SK-N-SH (cell line): ENCODE data around the gene KMT2C. TPM values are rescaled to one million over a fixed set of nuclear protein-coding genes. Genes with fewer than 3 reads are reported as not detected.

Source experiments
- CTCF ChIA-PET: fragments of 300-600, 350-600 bp; formaldehyde crosslinking; extraction: SDS; loops from one replicate; lab custom pipeline; 2021; lab: Yijun Ruan, JAX
- POLR2A ChIA-PET: fragments of 350-600 bp; sonication (Branson Sonifier 250); formaldehyde crosslinking; extraction: SDS; loops from one replicate; lab custom pipeline; 2020; ENCODE audit warnings: antibody characterized with exemption, inconsistent platforms; lab: Yijun Ruan, JAX
- DNase-seq: peaks from one replicate; pipeline ENCODE4 v3.0.0; 2012
- H2AFZ ChIP-seq: fragments of 200-600 bp; sonication (generic); 2 replicates; pipeline ENCODE4 v1.8.1; 2016; ENCODE audit warnings: antibody characterized with exemption, mild to moderate bottlenecking, low read depth
- H3F3A ChIP-seq: fragments of 200-600 bp; sonication (generic); replicated peaks from 2 replicates; pipeline ENCODE3; 2016; ENCODE audit warnings: antibody characterized with exemption, mild to moderate bottlenecking; ENCODE audit not compliant: insufficient read depth
- H3K27ac ChIP-seq, 2 experiments: fragments of 200-500 bp in 1 of 2; fragments of 200-600 bp in 1 of 2; sonication (Bioruptor generic) in 1 of 2; sonication (generic), shearing (Covaris generic) in 1 of 2; 2 replicates each; pipeline versions ENCODE4 v1.5.1 to v1.6.1; 2014 to 2016; ENCODE audit warnings: low read depth in 2 of 2, inconsistent platforms in 1 of 2, low read length in 1 of 2, mild to moderate bottlenecking in 1 of 2, mixed read lengths in 1 of 2
- H3K27me3 ChIP-seq: fragments of 200-600 bp; sonication (generic), shearing (Covaris generic); 2 replicates; pipeline ENCODE4 v1.6.1; 2016; ENCODE audit warnings: mixed run types; ENCODE audit not compliant: insufficient read depth
- H3K36me3 ChIP-seq, 2 experiments: fragments of 200-500 bp in 1 of 2; fragments of 200-600 bp in 1 of 2; sonication (Bioruptor generic) in 1 of 2; sonication (generic) in 1 of 2; replicated peaks in 1 of 2; 2 replicates each; pipeline versions ENCODE3 to v1.5.1; 2014 to 2016; ENCODE audit warnings: low read length in 1 of 2, mild to moderate bottlenecking in 1 of 2; ENCODE audit not compliant: insufficient read depth in 2 of 2, control insufficient read depth in 1 of 2
- H3K4me1 ChIP-seq, 2 experiments: fragments of 200-500 bp in 1 of 2; fragments of 200-600 bp in 1 of 2; sonication (Bioruptor generic) in 1 of 2; sonication (generic), shearing (Covaris generic) in 1 of 2; 2 replicates each; pipeline versions ENCODE4 v1.5.1 to v1.6.1; 2014 to 2016; ENCODE audit warnings: low read depth in 1 of 2, low read length in 1 of 2, mixed run types in 1 of 2; ENCODE audit not compliant: insufficient read depth in 2 of 2, control insufficient read depth in 1 of 2
- H3K4me2 ChIP-seq: fragments of 200-600 bp; sonication (generic), shearing (Covaris generic); 2 replicates; pipeline ENCODE4 v1.6.1; 2017; ENCODE audit warnings: mixed run types
- H3K4me3 ChIP-seq, 2 experiments: fragments of 200-500 bp in 1 of 2; fragments of 200-600 bp in 1 of 2; sonication (Bioruptor generic) in 1 of 2; sonication (generic), shearing (Covaris generic) in 1 of 2; 2 replicates each; pipeline versions ENCODE4 v1.5.1 to v1.8.1; 2014 to 2016; ENCODE audit warnings: low read depth in 2 of 2, inconsistent platforms in 1 of 2, low read length in 1 of 2, mild to moderate bottlenecking in 1 of 2, mixed read lengths in 1 of 2, moderate library complexity in 1 of 2
- H3K79me2 ChIP-seq: fragments of 200-600 bp; sonication (generic); 2 replicates; pipeline ENCODE4 v1.8.1; 2017; ENCODE audit warnings: mild to moderate bottlenecking; ENCODE audit not compliant: insufficient read depth
- H3K9ac ChIP-seq: fragments of 200-600 bp; sonication (generic); 2 replicates; pipeline ENCODE4 v1.6.1; 2017; ENCODE audit warnings: mixed run types
- H3K9me2 ChIP-seq: fragments of 200-600 bp; sonication (generic); 2 replicates; pipeline ENCODE4 v1.6.1; 2017; ENCODE audit warnings: mixed run types
- H3K9me3 ChIP-seq: fragments of 200-600 bp; sonication (generic); 2 replicates; pipeline ENCODE4 v1.6.1; 2017; ENCODE audit warnings: mixed run types, mild to moderate bottlenecking, moderate library complexity
- H4K20me1 ChIP-seq: fragments of 200-600 bp; sonication (generic); 2 replicates; pipeline ENCODE4 v1.6.1; 2017; ENCODE audit warnings: mild to moderate bottlenecking, mixed run types; ENCODE audit not compliant: insufficient read depth
- CHD2 ChIP-seq: fragments of 150-350 bp; IDR thresholded peaks from 2 replicates; pipeline ENCODE4 v1.6.1; 2018; ENCODE audit warnings: low read length; ENCODE audit not compliant: partially characterized antibody
- ELF1 ChIP-seq: IDR thresholded peaks from 2 replicates; pipeline ENCODE4 v1.4.0; 2012
- EZH2phosphoT487 ChIP-seq: fragments of 200-600 bp; sonication (generic); IDR thresholded peaks from 2 replicates; pipeline ENCODE4 v1.6.1; 2017; ENCODE audit warnings: low read depth, mixed run types, mild to moderate bottlenecking, antibody characterized with exemption, moderate library complexity, borderline replicate concordance
- FOSL2 ChIP-seq: IDR thresholded peaks from 2 replicates; pipeline ENCODE4 v1.4.0; 2012; ENCODE audit warnings: low read depth, mild to moderate bottlenecking, moderate library complexity, borderline replicate concordance
- FOXM1 ChIP-seq: IDR thresholded peaks from 2 replicates; pipeline ENCODE4 v1.4.0; 2012; ENCODE audit warnings: low read depth, mild to moderate bottlenecking
- GABPA ChIP-seq: IDR thresholded peaks from 2 replicates; pipeline ENCODE4 v1.4.0; 2012; ENCODE audit warnings: low read depth, mild to moderate bottlenecking
- MEF2A ChIP-seq: IDR thresholded peaks from 2 replicates; pipeline ENCODE4 v1.4.0; 2012; ENCODE audit warnings: low read depth, borderline replicate concordance
- POLR2AphosphoS5 ChIP-seq: IDR thresholded peaks from 2 replicates; pipeline ENCODE4 v1.6.1; 2012; ENCODE audit warnings: low read depth, low read length
- RAD21 ChIP-seq: IDR thresholded peaks from 2 replicates; pipeline ENCODE4 v1.6.1; 2012; ENCODE audit warnings: mild to moderate bottlenecking, low read length
- RCOR1 ChIP-seq: fragments of 150-350 bp; IDR thresholded peaks from 2 replicates; pipeline ENCODE4 v1.6.1; 2017; ENCODE audit warnings: antibody characterized with exemption, low read length
- RFX5 ChIP-seq: IDR thresholded peaks from 2 replicates; pipeline ENCODE4 v1.6.1; 2012; ENCODE audit warnings: mild to moderate bottlenecking, improper control_type of control experiment, low read length
- TAF1 ChIP-seq: IDR thresholded peaks from 2 replicates; pipeline ENCODE4 v1.6.1; 2012; ENCODE audit warnings: low read depth, mild to moderate bottlenecking, low read length, moderate library complexity, borderline replicate concordance
- WGBS: methylation state at CpG from one replicate; pipeline ENCODE4 v1.1.6; 2017; ENCODE audit warnings: low lambda C conversion rate; 5-methylcytosine and 5-hydroxymethylcytosine counted together
- polyA plus RNA-seq, 3 experiments: library from polyadenylated mRNA; depleted of rRNA; stranded (reverse); fragments of >200 nt; gene quantifications; 2 replicates each; pipeline ENCODE4 v1.2.3, GENCODE V29; 2012
- TF ChIP-seq, protein P1 (sequence below): IDR thresholded peaks from 2 replicates; pipeline ENCODE4 v1.6.1; 2012; ENCODE audit warnings: mild to moderate bottlenecking, low read depth, low read length, moderate library complexity
- TF ChIP-seq, protein P2 (sequence below): fragments of 150-350 bp; IDR thresholded peaks from 2 replicates; pipeline ENCODE4 v1.6.1; 2017; ENCODE audit warnings: antibody characterized with exemption, low read length, low read depth, borderline replicate concordance
- TF ChIP-seq, protein P3 (sequence below): fragments of 200-600 bp; sonication (generic); IDR thresholded peaks from 2 replicates; pipeline ENCODE4 v1.6.1; 2017; ENCODE audit warnings: antibody characterized with exemption, mild to moderate bottlenecking, moderate library complexity

The KMT2C gene
- polyA plus RNA-seq, 1 of the 3 experiments (the other 2 are of a cell fraction), result 8.0 TPM

DNA sequence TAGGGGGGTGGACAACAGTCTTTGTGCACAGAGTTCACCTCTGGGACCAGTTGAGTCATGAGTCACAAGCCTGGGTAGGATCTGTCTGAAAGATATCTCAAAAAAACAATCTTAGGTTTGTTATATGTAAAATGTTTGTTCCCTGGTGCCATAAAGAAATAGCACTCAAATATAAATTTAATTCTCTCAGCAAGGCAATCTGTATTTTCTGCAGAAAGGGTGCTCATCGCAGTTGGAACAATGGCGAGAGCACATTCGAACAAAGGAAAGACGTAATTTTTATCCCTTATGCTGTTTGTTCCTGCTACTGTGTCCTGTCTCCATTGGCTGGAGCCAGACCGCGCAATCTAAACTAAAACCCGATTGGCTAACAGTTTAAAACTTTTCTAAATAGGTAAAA, 346.6 kb downstream of the KMT2C start:
- Histone ChIP-seq H3K27ac (no peak overlapping the region), H3K4me1 (no peaks in the 10 kb centered on the region), H3K79me2 (no peaks in the 10 kb centered on the region; the same call in 1 of the 2 replicates), H3K9ac (no peak overlapping the region), H3F3A (no peaks in the 10 kb centered on the region), H3K9me3 (peaks cover 17% of the 10 kb centered on the region; the same call in 1 of the 2 replicates), H3K9me2 (no peaks in the 10 kb centered on the region), H2AFZ (no peak overlapping the region), H3K27me3 (no peaks in the 10 kb centered on the region), H4K20me1 (no peaks in the 10 kb centered on the region), H3K4me2 (no peak overlapping the region), H3K36me3 (peaks cover under 1 to 13% of the 10 kb centered on the region in 2 experiments), H3K4me3 (no peak overlapping the region; a peak in 1 of 4 replicates)
- 94% methylated on average over 7 of the region's 7 CpGs for WGBS
- TF ChIP-seq FOXM1 (no peak), MEF2A (no peak), RCOR1 (no peak), TAF1 (no peak), RAD21 (no peak), FOSL2 (no peak)
- TF ChIP-seq, protein P1, sequence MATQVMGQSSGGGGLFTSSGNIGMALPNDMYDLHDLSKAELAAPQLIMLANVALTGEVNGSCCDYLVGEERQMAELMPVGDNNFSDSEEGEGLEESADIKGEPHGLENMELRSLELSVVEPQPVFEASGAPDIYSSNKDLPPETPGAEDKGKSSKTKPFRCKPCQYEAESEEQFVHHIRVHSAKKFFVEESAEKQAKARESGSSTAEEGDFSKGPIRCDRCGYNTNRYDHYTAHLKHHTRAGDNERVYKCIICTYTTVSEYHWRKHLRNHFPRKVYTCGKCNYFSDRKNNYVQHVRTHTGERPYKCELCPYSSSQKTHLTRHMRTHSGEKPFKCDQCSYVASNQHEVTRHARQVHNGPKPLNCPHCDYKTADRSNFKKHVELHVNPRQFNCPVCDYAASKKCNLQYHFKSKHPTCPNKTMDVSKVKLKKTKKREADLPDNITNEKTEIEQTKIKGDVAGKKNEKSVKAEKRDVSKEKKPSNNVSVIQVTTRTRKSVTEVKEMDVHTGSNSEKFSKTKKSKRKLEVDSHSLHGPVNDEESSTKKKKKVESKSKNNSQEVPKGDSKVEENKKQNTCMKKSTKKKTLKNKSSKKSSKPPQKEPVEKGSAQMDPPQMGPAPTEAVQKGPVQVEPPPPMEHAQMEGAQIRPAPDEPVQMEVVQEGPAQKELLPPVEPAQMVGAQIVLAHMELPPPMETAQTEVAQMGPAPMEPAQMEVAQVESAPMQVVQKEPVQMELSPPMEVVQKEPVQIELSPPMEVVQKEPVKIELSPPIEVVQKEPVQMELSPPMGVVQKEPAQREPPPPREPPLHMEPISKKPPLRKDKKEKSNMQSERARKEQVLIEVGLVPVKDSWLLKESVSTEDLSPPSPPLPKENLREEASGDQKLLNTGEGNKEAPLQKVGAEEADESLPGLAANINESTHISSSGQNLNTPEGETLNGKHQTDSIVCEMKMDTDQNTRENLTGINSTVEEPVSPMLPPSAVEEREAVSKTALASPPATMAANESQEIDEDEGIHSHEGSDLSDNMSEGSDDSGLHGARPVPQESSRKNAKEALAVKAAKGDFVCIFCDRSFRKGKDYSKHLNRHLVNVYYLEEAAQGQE, result no peak
- TF ChIP-seq, protein P2, sequence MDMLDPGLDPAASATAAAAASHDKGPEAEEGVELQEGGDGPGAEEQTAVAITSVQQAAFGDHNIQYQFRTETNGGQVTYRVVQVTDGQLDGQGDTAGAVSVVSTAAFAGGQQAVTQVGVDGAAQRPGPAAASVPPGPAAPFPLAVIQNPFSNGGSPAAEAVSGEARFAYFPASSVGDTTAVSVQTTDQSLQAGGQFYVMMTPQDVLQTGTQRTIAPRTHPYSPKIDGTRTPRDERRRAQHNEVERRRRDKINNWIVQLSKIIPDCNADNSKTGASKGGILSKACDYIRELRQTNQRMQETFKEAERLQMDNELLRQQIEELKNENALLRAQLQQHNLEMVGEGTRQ, result no peak
- no peak for DNase-seq
- ChIA-PET POLR2A (no interaction called here), CTCF (no interaction called here)

DNA sequence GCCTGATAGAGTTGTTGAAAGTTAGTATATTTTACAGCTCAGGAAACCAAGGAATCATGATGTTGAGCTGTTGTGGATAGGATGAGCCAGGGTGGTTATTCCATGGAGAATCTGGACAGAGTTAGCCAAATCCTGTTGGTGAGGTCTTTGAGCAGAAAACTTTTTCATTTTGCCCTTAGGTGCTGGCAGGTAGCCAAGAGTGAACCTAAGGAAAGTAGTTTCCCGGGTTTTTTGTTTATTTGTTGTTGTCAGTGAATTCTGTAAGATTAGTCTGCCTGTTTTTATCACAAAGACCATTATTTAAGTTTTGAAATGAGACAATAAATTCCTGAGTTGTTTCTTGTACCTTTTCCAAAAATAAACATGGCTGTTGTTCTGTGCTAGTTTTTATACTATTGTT, 349.3 kb downstream of the KMT2C start:
- TF ChIP-seq POLR2AphosphoS5 (no peak), EZH2phosphoT487 (no peak), RFX5 (no peak), GABPA (no peak), ELF1 (no peak), TAF1 (no peak), CHD2 (no peak), FOSL2 (no peak), MEF2A (no peak)
- TF ChIP-seq, protein P2, result no peak
- TF ChIP-seq, protein P1, result no peak
- TF ChIP-seq, protein P3, sequence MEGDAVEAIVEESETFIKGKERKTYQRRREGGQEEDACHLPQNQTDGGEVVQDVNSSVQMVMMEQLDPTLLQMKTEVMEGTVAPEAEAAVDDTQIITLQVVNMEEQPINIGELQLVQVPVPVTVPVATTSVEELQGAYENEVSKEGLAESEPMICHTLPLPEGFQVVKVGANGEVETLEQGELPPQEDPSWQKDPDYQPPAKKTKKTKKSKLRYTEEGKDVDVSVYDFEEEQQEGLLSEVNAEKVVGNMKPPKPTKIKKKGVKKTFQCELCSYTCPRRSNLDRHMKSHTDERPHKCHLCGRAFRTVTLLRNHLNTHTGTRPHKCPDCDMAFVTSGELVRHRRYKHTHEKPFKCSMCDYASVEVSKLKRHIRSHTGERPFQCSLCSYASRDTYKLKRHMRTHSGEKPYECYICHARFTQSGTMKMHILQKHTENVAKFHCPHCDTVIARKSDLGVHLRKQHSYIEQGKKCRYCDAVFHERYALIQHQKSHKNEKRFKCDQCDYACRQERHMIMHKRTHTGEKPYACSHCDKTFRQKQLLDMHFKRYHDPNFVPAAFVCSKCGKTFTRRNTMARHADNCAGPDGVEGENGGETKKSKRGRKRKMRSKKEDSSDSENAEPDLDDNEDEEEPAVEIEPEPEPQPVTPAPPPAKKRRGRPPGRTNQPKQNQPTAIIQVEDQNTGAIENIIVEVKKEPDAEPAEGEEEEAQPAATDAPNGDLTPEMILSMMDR, result no peak
- Histone ChIP-seq H3K9ac (no peak overlapping the region), H3K4me2 (no peak overlapping the region), H3K9me3 (peaks cover 17% of the 10 kb centered on the region; the same call in 1 of the 2 replicates), H3K4me3 (no peak overlapping the region), H3K79me2 (no peaks in the 10 kb centered on the region; the same call in 1 of the 2 replicates), H3K4me1 (no peaks in the 10 kb centered on the region), H3K36me3 (peaks cover 0 to 13% of the 10 kb centered on the region in 2 experiments), H2AFZ (no peak overlapping the region), H4K20me1 (no peaks in the 10 kb centered on the region), H3K9me2 (no peaks in the 10 kb centered on the region), H3K27ac (no peak overlapping the region), H3K27me3 (no peaks in the 10 kb centered on the region), H3F3A (no peaks in the 10 kb centered on the region)
- DNase-seq, result no peak
- POLR2A ChIA-PET, result interaction anchor here (1.0 kb wide), 1 partner anchor 9 kb away, joined by 5 read pairs; no protein-coding TSS in a partner anchor
- CTCF ChIA-PET, result interaction anchor here (1.0 to 1.9 kb wide), 2 partner anchors 9 to 10 kb away, joined by 4 to 5 read pairs; no protein-coding TSS in a partner anchor
- 63% methylated on average over 1 of the region's 1 CpG for WGBS
